ENCODE measurements around the gene STRIP1.

Gene STRIP1

GRCh38 chr1:110053552-110054428 is 19.4 kb downstream of the STRIP1 start:
- peak; percentile 81 for DNase-seq

- no peak for DNase-seq
Measured at GRCh38 chr1:110055493-110056284, 21.3 kb downstream of the STRIP1 start.

DNA sequence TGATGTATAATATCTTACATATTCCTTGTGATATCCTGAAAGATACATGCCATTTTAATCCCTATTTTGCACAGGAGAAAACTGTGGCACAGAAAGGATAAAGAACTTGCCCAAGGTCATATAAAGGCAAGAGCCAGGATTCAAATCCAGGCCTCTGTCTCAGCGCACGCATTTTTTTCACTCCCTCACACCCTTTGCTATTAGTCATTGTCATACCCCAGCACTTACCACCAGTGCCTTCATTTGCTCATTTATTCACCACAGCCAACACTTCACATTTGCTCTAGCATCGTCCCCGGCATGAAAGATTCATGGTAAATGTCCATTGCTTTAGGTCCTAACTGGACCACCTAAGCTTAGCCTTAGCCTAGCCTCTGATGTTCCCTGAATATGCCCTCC is 21.9 kb downstream of the STRIP1 start:
- no peak for DNase-seq

GRCh38 chr1:110056776-110057175 is 22.4 kb downstream of the STRIP1 start:
- DNase-seq: no peak

GRCh38 chr1:110057963-110058518 is 23.6 kb downstream of the STRIP1 start:
- no peak for DNase-seq

DNA sequence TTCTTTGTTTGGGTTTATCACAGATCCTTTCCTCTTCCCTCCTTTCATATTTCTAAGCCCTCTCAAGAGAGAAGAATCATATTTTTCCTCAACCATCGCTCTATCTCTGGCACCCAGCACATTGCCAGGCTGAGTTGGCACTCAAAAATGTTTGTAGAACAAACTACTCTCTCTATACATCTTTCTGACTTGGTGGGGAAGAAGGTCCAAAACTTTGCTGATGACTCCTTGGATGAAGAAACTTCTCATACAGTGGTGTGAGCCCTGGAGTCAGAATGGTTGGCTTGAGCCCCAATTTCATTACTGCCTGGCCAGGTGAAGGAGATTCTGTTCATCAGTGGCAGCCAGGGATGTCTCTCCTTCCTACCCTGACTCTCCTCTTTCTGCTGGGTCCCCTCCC is 24.2 kb downstream of the STRIP1 start:
- no peak for DNase-seq

GRCh38 chr1:110059133-110059863 is 24.9 kb downstream of the STRIP1 start:
- DNase-seq: no peak

- DNase-seq: no peak
Measured at GRCh38 chr1:110060034-110060661, 25.7 kb downstream of the STRIP1 start.

GRCh38 chr1:110060662-110061060 is 26.2 kb downstream of the STRIP1 start:
- no peak for DNase-seq

GRCh38 chr1:110061341-110061740 is 26.9 kb downstream of the STRIP1 start:
- no peak for DNase-seq

- DNase-seq: no peak
Measured at GRCh38 chr1:110062612-110063011, 28.2 kb downstream of the STRIP1 start.

DNA sequence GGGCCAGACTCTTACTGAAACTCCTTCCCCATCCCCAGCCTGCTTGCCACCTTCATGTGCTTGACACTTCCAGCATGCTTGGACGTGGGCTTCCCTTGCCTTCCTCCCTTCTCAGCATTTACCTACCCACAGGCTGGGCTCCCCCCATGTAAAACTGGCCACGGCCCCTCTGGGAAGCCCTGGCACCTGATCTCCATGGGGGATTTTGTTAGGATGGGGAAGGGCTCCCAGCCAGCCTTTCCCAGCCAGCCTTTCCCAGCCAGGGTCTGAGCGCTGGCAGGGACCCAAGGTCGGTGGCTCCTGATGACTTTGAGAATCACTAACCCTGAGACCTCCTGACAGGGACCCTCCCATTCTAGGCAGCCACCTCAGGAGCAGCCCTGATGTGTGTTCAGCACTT is 29.4 kb downstream of the STRIP1 start:
- no peak for DNase-seq

DNA sequence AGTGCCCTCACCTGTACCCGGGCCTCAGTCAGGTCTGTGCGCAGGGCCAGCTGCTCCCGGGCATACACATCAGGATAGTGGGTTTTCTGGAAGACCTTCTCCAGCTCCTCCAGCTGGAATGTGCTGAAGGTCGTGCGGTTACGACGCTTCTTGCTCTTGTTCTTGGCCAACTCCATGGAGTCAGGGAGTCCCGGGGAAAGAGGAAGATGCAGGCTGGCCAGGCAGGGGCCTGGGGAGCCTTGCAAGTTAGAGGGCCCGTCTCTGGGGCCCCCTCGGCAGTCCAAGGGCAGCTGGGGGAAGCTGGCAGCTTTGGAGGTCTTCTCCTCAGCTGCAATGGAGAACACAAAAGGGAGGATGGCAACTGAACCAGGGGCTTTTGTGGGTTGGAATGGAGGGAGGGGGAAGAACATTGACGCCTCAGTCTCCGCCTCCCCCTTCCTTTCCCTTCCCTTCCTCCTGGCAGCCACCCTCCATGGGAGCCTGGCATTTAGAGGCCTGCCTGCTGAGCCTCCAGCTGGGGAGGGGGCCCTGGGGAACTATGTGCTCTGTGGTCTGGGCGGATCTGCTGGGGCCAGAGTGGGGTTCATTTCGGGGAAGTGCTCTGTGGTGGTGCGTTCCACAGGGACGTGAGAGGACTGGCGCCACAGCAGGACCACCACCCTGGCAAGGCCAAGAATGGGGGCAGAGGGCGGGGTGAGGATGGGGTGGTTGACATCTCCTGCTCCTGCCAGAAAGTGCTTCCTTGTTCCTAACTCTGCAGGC is 30.3 kb downstream of the STRIP1 start:
- no peak for DNase-seq

DNA sequence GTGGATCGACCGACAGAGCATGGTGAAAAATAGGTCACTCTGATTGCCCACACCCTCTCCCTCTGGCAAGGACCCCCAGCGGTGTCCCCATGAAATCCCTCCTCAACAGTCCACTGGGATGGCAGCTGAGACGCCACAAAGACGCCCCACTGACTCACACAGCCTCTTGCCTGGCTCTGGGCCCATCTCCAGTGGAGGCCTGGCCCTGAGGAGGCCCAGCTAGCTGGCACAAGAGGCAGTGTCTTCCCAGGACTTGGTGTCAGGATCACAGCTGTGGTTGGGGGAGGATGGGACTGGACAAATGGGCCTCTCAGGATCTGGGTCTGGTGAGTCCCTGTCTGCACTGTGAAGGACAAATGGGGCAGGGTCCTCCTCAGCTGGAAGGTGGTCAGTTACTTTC is 31.4 kb downstream of the STRIP1 start:
- no peak for DNase-seq

- DNase-seq: no peak
Measured at GRCh38 chr1:110067479-110067892, 33.1 kb downstream of the STRIP1 start.

DNA sequence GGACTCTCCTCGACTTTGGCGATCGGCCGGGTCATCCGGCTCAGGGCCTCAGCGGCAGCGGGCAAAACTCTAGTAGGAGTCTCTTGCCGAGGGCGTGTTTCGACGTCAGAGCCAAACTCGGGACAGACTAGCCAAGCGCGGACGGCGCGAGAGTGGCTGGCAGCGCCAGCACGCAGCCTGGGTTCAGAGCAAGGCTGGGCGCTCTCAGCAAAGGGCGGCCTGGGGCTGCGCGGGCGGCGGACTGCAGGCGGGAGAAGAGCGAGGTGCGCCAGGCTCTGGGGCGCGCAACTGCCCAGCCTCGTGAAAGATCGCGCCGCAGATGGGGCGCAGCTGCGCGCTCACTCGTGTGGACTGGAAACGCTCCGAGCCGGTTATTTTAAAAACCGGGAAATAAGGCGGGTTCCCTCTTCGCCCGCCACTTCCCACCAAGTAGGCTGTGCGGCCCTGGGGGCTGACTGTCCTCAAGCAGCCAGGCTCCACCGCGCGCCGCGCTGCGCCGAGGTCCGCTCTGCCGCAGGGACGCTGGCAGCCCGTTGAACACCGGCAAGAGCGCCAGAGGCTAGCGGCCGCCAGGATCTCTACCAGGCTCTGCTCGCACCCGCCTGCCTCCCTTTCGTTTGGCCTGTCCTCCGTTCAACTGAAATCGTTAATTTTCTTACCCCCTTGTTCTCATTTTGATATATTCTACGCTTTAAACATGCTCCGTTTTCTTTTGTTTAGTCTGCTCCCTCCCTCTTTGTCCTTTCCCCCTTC is 33.6 kb downstream of the STRIP1 start:
- DNase-seq: peak; percentile 68

DNA sequence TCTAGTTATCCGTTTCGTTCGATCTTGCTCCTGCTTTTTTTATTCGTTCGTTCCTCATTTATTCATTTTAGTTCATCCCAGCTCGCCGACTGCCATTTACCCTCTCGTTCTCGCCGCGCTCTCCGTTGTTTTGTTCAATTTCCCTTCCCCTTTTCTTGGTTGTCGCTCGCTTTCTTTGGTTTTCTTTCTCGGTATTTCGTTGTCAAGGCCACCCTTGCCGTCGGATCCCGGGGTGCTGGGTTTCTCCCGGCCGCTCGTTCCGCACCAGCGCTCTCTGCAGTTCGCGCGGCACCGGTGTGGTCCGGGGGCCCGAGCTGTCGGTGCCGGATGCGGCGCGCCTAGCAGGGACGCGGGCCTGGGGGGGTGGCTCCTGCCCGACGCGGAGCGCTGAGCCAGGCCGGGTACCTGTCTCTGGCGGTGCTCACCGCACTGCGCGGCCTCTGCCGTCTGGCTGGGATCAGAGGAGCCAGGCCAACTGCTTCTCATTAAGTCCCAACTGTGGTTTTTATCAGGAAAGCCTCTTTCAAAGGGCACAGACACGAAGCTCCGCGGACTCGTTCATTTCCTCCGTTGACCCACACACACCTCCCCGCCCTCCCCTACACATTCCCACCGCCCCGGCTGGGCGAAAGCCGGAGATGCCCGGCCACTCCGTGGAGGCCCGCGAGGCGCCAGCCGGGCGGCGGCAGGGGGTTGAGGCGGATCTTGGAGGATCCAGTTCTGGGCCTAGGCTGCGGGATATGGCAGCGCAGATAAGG is 34.4 kb downstream of the STRIP1 start:
- DNase-seq: peak; percentile 65

DNA sequence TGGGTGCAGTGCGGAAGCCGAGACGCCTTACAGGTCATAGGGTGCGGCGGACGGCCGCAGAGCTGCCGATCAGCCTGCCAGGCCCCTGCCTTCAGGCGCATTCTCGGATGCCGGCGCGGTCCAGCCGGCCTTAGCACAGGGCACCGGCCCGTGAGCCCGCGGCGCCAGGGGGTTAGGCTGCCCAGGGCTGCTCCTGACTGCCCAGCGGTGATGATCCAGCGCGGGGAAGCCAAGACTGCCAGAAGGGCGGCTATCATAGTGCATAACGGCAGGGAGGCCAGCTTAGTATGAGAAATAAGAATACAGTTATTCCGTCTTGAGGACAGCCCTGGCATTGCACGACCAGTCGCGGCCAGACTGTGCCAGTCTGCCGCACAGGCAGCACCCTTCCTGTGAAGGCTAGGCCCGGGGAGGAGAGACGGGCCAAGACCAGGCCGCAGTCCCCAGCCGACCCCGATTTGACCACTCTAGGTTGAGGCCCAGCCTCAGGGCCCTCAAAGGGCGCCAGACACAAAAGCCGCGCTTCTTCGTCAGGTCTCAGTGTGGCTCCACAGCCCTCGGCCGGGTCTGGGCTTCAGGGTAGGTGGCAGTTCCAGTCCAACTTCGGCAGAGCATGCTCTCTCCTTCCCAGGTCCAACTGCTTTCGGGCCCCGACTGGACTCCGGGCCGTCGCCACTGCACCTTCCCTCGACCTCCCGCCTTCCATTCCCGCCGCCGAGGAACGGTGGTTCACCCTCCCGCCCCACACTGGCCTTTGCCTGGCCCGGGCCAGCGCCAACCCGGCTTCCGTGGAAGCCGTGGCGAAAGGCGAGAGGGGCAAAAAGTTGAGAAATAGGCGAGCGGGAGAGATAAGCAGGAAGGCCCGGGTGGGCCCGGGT is 35.2 kb downstream of the STRIP1 start:
- no peak for DNase-seq

DNA sequence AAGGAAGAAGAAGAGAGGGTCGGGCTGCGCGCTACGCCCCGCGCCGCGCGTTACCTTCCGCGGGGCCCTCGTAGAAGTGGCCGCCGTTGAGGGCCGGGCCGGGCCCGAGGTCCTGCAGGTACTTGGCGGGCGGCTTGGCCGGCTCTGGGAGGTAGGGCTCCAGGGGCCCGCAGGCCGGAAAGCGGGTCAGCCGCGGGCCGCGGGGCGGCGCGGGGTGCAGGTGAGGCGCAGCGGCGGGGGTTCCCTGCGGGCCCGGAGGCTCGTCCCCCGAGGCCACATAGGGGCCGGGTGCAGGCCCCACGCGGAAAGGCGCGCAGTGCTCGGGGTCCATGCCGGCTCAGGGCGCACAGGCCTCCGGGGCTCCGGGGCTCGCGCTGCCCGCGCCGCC is 35.9 kb downstream of the STRIP1 start:
- no peak for DNase-seq

Measured in right forelimb (tissue), 1 donor.